HepG2 (cell line): ENCODE measurements around the gene FRMD6. TPM values are rescaled to one million over a fixed set of nuclear protein-coding genes. Genes with fewer than 3 reads are reported as not detected.

ENCODE experiments used
- ATAC-seq: fragments of 200-7000 bp; cut with Tn5 transposase; 3 replicates; pipeline ENCODE4 v1.9.1; 2020; ENCODE audit warnings: mild to moderate bottlenecking, moderate library complexity
- BruUV-seq: library from RNA; stranded (reverse); fragments of 400-500 nt; replicated peaks from 2 replicates; lab custom pipeline; 2021; lab: Mats Ljungman, UMichigan
- CTCF ChIA-PET: fragments of 300-600 bp; formaldehyde crosslinking; extraction: SDS; loops from one replicate; lab custom pipeline; 2021; ENCODE audit warnings: low total read pairs, inconsistent platforms, low intra/inter-chr PET ratio; lab: Yijun Ruan, JAX
- POLR2A ChIA-PET: fragments of 350-600 bp; sonication (Branson Sonifier 250); formaldehyde crosslinking; loops from one replicate; lab custom pipeline; 2020; ENCODE audit warnings: antibody characterized with exemption, inconsistent platforms; lab: Yijun Ruan, JAX
- DNase-seq: peaks from one replicate; pipeline ENCODE4 v3.0.0-alpha.2; 2015; ENCODE audit warnings: low spot score
- FAIRE-seq: peaks from 3 replicates; lab custom pipeline; 2011; peaks lifted over from hg19 to GRCh38; lab: Jason Lieb, UNC
- H2AFZ ChIP-seq: one replicate; pipeline ENCODE4 v1.6.1; 2011; ENCODE audit warnings: low read length, inconsistent platforms
- H3K27ac ChIP-seq: fragments of 300-600 bp; 3 replicates; pipeline ENCODE4 v1.8.0; 2011; ENCODE audit warnings: mixed run types, mild to moderate bottlenecking, mixed read lengths, low read length, inconsistent platforms; ENCODE audit not compliant: insufficient read depth; ENCODE audit errors: extremely low read length
- H3K27me3 ChIP-seq, 2 experiments: fragments of 200-600 bp in 1 of 2; 2 replicates in 1 of 2; 3 replicates in 1 of 2; pipeline versions ENCODE4 v1.6.0 to v1.8.0; 2011; ENCODE audit warnings: low read length in 2 of 2, mild to moderate bottlenecking in 2 of 2, moderate library complexity in 2 of 2, inconsistent platforms in 1 of 2; ENCODE audit not compliant: insufficient read depth in 2 of 2, control insufficient read depth in 1 of 2
- H3K36me3 ChIP-seq, 2 experiments: fragments of 200-600 bp in 1 of 2; replicated peaks in 1 of 2; 2 replicates in 1 of 2; 3 replicates in 1 of 2; pipeline versions ENCODE4 v1.5.1 to v1.8.0; 2011; ENCODE audit warnings: low read length in 2 of 2, inconsistent platforms in 1 of 2; ENCODE audit not compliant: insufficient read depth in 2 of 2, control insufficient read depth in 1 of 2
- H3K4me1 ChIP-seq: 2 replicates; pipeline ENCODE4 v1.5.1; 2012; ENCODE audit warnings: low read length, inconsistent platforms; ENCODE audit not compliant: insufficient read depth
- H3K4me2 ChIP-seq: 2 replicates; pipeline ENCODE4 v1.6.0; 2011; ENCODE audit warnings: low read depth, low read length, inconsistent platforms
- H3K4me3 ChIP-seq, 3 experiments: fragments of 200-600 bp in 1 of 3; sonication (generic), shearing (Covaris generic) in 1 of 3; replicated peaks in 1 of 3; 2 replicates each; pipeline ENCODE4 v1.5.1; 2011 to 2016; ENCODE audit warnings: low read length in 3 of 3, inconsistent platforms in 2 of 3, low read depth in 2 of 3, mild to moderate bottlenecking in 2 of 3, control low read depth in 1 of 3, mixed read lengths in 1 of 3; ENCODE audit not compliant: insufficient read depth in 1 of 3
- H3K79me2 ChIP-seq: one replicate; pipeline ENCODE4 v1.6.1; 2011; ENCODE audit warnings: low read length, inconsistent platforms; ENCODE audit not compliant: insufficient read depth
- H3K9ac ChIP-seq: 2 replicates; pipeline ENCODE4 v1.6.0; 2011; ENCODE audit warnings: mild to moderate bottlenecking, low read depth, low read length, inconsistent platforms; ENCODE audit not compliant: insufficient read depth
- H3K9me3 ChIP-seq: 2 replicates; pipeline ENCODE4 v1.5.1; 2012; ENCODE audit warnings: mild to moderate bottlenecking, low read length
- H4K20me1 ChIP-seq: 2 replicates; pipeline ENCODE4 v1.6.0; 2011; ENCODE audit warnings: inconsistent platforms, mild to moderate bottlenecking, low read length, moderate library complexity; ENCODE audit not compliant: insufficient read depth
- ATF5 ChIP-seq: sonication (generic); formaldehyde crosslinking; IDR thresholded peaks from 2 replicates; pipeline ENCODE4 v1.4.0; 2020; ENCODE audit warnings: mild to moderate bottlenecking, low read depth, missing genetic modification reagents
- EED ChIP-seq: sonication (generic); formaldehyde crosslinking; IDR thresholded peaks from 2 replicates; pipeline ENCODE4 v1.5.0; 2020; ENCODE audit warnings: mild to moderate bottlenecking, missing genetic modification reagents
- FOXJ3 ChIP-seq: sonication (generic); formaldehyde crosslinking; IDR thresholded peaks from 2 replicates; pipeline ENCODE4 v1.4.0; 2020; ENCODE audit warnings: missing genetic modification reagents, mild to moderate bottlenecking, borderline replicate concordance
- KIAA2018 ChIP-seq: sonication (generic); formaldehyde crosslinking; IDR thresholded peaks from 2 replicates; pipeline ENCODE4 v1.5.0; 2020; ENCODE audit warnings: mild to moderate bottlenecking, missing genetic modification reagents, borderline replicate concordance
- KLF9 ChIP-seq: IDR thresholded peaks from 2 replicates; pipeline ENCODE4 v1.6.1; 2016; ENCODE audit warnings: low read depth
- MAFK ChIP-seq, 2 experiments: IDR thresholded peaks in 1 of 2; conservative IDR thresholded peaks in 1 of 2; 2 replicates each; pipeline ENCODE4 v1.6.1; 2011; ENCODE audit warnings: improper control_type of control experiment in 2 of 2, low read length in 2 of 2
- NFRKB ChIP-seq: fragments of 450-650 bp; IDR thresholded peaks from 2 replicates; pipeline ENCODE4 v1.6.1; 2017
- SIN3B ChIP-seq: fragments of 150-350 bp; IDR thresholded peaks from 2 replicates; pipeline ENCODE4 v1.6.1; 2014; ENCODE audit warnings: low read length
- TEAD3 ChIP-seq: optimal IDR thresholded peaks from 2 replicates; pipeline ENCODE3; 2016; ENCODE audit warnings: borderline replicate concordance
- WGBS: methylation state at CpG from one replicate; pipeline ENCODE4 v1.1.6; 2017; ENCODE audit warnings: low lambda C conversion rate; 5-methylcytosine and 5-hydroxymethylcytosine counted together
- in situ Hi-C: cut with HindIII; loops from 2 replicates; pipeline ENCODE4 v1.10.0; 2017; ENCODE audit warnings: low pct_unique_long_range_greater_than_20kb; ENCODE audit not compliant: extremely low pct_ligation_motif_present
- intact Hi-C: fragments of 100-400 bp; cut with micrococcal nuclease; formaldehyde crosslinking; loops from one replicate; pipeline ENCODE4 v1.10.0; 2022; ENCODE audit not compliant: unreplicated experiment
- polyA plus RNA-seq, 8 experiments: library from polyadenylated mRNA; depleted of rRNA in 3 of 8; stranded (reverse) in 7 of 8; unstranded in 1 of 8; fragments of >200 nt; fragmentation: Illumina TruSeq in 4 of 8; extraction: Trizol in 4 of 8; gene quantifications; 2 replicates each; pipeline versions ENCODE4 v1.2.1 to v1.2.3, GENCODE V29; 2011 to 2016; ENCODE audit warnings: low read depth in 4 of 8, missing spikeins in 1 of 8, mixed read lengths in 1 of 8; ENCODE audit not compliant: insufficient read depth in 1 of 8
- total RNA-seq, 5 experiments: library from RNA; depleted of rRNA; stranded (reverse); fragments of >200 nt; fragmentation: Illumina TruSeq; extraction: Trizol; gene quantifications; 2 replicates each; pipeline ENCODE4 v1.2.3, GENCODE V29; 2016; ENCODE audit warnings: low read depth in 1 of 5
- TF ChIP-seq, protein P1 (sequence below): sonication (generic); formaldehyde crosslinking; IDR thresholded peaks from 2 replicates; pipeline ENCODE4 v1.4.0; 2020; ENCODE audit warnings: mild to moderate bottlenecking, low read depth, missing genetic modification reagents
- TF ChIP-seq, protein P2 (sequence below): sonication (generic); formaldehyde crosslinking; IDR thresholded peaks from 2 replicates; pipeline ENCODE4 v1.8.0; 2022; ENCODE audit warnings: missing genetic modification reagents, mild to moderate bottlenecking, moderate library complexity, borderline replicate concordance

The FRMD6 gene
- total and polyA plus RNA-seq, 2 of the 13 experiments (the other 11 are each of a cell fraction or from before 2014, with no cell fraction given): 2.4 to 5.4 TPM

GRCh38 chr14:51701951-51702350 is 50.2 kb downstream of the FRMD6 start (continued):
- TF ChIP-seq KIAA2018 (CRISPR knock-in tag) (no peak), TEAD3 (peak; percentile 26)

GRCh38 chr14:51703787-51704186 is 52.1 kb downstream of the FRMD6 start:
- CTCF ChIA-PET: no interaction called here
- in situ Hi-C loops: no loop called here
- DNase-seq (no peak), ATAC-seq (no peak), FAIRE-seq (no peak)
- Histone ChIP-seq H3K27ac (no peak overlapping the region), H3K27me3 (no peaks in the 10 kb centered on the region), H3K9ac (no peak overlapping the region), H3K79me2 (no peaks in the 10 kb centered on the region), H2AFZ (no peak overlapping the region), H4K20me1 (no peaks in the 10 kb centered on the region), H3K4me3 (no peak overlapping the region), H3K4me1 (peaks cover 16% of the 10 kb centered on the region), H3K9me3 (no peaks in the 10 kb centered on the region), H3K36me3 (peaks cover 0 to 2% of the 10 kb centered on the region in 2 experiments; a peak in 3 of 5 replicates), H3K4me2 (no peak overlapping the region)
- POLR2A ChIA-PET: no interaction called here
- intact Hi-C loops: no loop called here
- WGBS: 87% methylated on average over 2 of the region's 2 CpGs
- no TSS peak for BruUV-seq
- no peak for TF ChIP-seq KLF9 (CRISPR knock-in tag)
- TF ChIP-seq NFRKB: no peak
- TF ChIP-seq EED (CRISPR knock-in tag): no peak
- TF ChIP-seq, protein P1, sequence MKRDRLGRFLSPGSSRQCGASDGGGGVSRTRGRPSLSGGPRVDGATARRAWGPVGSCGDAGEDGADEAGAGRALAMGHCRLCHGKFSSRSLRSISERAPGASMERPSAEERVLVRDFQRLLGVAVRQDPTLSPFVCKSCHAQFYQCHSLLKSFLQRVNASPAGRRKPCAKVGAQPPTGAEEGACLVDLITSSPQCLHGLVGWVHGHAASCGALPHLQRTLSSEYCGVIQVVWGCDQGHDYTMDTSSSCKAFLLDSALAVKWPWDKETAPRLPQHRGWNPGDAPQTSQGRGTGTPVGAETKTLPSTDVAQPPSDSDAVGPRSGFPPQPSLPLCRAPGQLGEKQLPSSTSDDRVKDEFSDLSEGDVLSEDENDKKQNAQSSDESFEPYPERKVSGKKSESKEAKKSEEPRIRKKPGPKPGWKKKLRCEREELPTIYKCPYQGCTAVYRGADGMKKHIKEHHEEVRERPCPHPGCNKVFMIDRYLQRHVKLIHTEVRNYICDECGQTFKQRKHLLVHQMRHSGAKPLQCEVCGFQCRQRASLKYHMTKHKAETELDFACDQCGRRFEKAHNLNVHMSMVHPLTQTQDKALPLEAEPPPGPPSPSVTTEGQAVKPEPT (CRISPR knock-in tag): no peak
- no peak for TF ChIP-seq ATF5 (CRISPR knock-in tag)
- no peak for TF ChIP-seq FOXJ3
- peak; percentile 82 to 92 for TF ChIP-seq MAFK (conservative IDR thresholded peaks at IDR 0.05 in 1 of 2, IDR thresholded peaks at IDR 0.05 in 1 of 2; ENCODE audit: low read length in 2 of 2)
- TF ChIP-seq, protein P2, sequence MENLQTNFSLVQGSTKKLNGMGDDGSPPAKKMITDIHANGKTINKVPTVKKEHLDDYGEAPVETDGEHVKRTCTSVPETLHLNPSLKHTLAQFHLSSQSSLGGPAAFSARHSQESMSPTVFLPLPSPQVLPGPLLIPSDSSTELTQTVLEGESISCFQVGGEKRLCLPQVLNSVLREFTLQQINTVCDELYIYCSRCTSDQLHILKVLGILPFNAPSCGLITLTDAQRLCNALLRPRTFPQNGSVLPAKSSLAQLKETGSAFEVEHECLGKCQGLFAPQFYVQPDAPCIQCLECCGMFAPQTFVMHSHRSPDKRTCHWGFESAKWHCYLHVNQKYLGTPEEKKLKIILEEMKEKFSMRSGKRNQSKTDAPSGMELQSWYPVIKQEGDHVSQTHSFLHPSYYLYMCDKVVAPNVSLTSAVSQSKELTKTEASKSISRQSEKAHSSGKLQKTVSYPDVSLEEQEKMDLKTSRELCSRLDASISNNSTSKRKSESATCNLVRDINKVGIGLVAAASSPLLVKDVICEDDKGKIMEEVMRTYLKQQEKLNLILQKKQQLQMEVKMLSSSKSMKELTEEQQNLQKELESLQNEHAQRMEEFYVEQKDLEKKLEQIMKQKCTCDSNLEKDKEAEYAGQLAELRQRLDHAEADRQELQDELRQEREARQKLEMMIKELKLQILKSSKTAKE (CRISPR knock-in tag): no peak
- no peak for TF ChIP-seq SIN3B
